ENCODE measurements around the gene UBAC2. TPM values are rescaled to one million over a fixed set of nuclear protein-coding genes. Genes with fewer than 3 reads are reported as not detected.

Gene UBAC2
- total and polyA plus RNA-seq, 11 donors = 32.6 to 66.9 (median 48.5) TPM

- no peak overlapping the region for H3K27ac ChIP-seq
- no peak for DNase-seq
- intact Hi-C loops (cut with DNase I) = no loop called here
- no peak for ATAC-seq
- no peak overlapping the region for H3K4me3 ChIP-seq
- peaks cover 0 to 42% (median 9%) of the 10 kb centered on the region in 9 donors for H3K36me3 ChIP-seq
- WGBS, 4 donors = 88 to 96% (median 93%) methylated on average over 5 of the region's 5 CpGs
- no peaks in the 10 kb centered on the region for H3K27me3 ChIP-seq
- peaks cover 0 to 8% (median 0%) of the 10 kb centered on the region in 12 donors for H3K4me1 ChIP-seq
- TF ChIP-seq POLR2A (IDR thresholded peaks at IDR 0.05) (no peak), CTCF (IDR thresholded peaks at IDR 0.05) (no peak)
- H3K9me3 ChIP-seq = no peaks in the 10 kb centered on the region
Measured at GRCh38 chr13:99331881-99332293, 131.2 kb downstream of the UBAC2 start.

- H3K9me3 ChIP-seq = no peaks in the 10 kb centered on the region
- TF ChIP-seq CTCF (IDR thresholded peaks at IDR 0.05) = no peak
- TF ChIP-seq POLR2A (IDR thresholded peaks at IDR 0.05) = no peak
- H3K4me3 ChIP-seq = no peak overlapping the region
- no peak overlapping the region for H3K27ac ChIP-seq
- no peak for DNase-seq
- H3K36me3 ChIP-seq = peaks cover 0 to 41% (median 9%) of the 10 kb centered on the region in 9 donors
- ATAC-seq = no peak
- intact Hi-C loops (cut with DNase I) = no loop called here
- WGBS, 4 donors = 86 to 94% (median 89%) methylated on average over 9 of the region's 9 CpGs
- peaks cover 0 to 8% (median 0%) of the 10 kb centered on the region in 12 donors for H3K4me1 ChIP-seq
- H3K27me3 ChIP-seq = no peaks in the 10 kb centered on the region
Measured at GRCh38 chr13:99332456-99332855, 131.8 kb downstream of the UBAC2 start.

- TF ChIP-seq CTCF (IDR thresholded peaks at IDR 0.05) (no peak), POLR2A (IDR thresholded peaks at IDR 0.05) (no peak)
- Histone ChIP-seq H3K27ac (no peak overlapping the region), H3K27me3 (no peaks in the 10 kb centered on the region), H3K4me3 (no peak overlapping the region), H3K9me3 (no peaks in the 10 kb centered on the region), H3K4me1 (peaks cover 0 to 17% (median 0%) of the 10 kb centered on the region in 12 donors), H3K36me3 (peaks cover 0 to 27% (median 4%) of the 10 kb centered on the region in 9 donors)
- DNase-seq (no peak), ATAC-seq (no peak)
- WGBS, 4 donors = 92 to 98% (median 95%) methylated on average over 3 of the region's 3 CpGs
- intact Hi-C loops (cut with DNase I) = no loop called here
Measured at GRCh38 chr13:99334221-99334620, 133.6 kb downstream of the UBAC2 start.

- no peaks in the 10 kb centered on the region for H3K27me3 ChIP-seq
- TF ChIP-seq POLR2A (IDR thresholded peaks at IDR 0.05) (no peak), CTCF (IDR thresholded peaks at IDR 0.05) (no peak)
Measured at GRCh38 chr13:99335087-99335486, 134.4 kb downstream of the UBAC2 start.

More at GRCh38 chr13:99335087-99335486, 134.4 kb downstream of the UBAC2 start:
- Histone ChIP-seq H3K4me3 (no peak overlapping the region), H3K27ac (no peak overlapping the region), H3K4me1 (peaks cover 0 to 26% (median 0%) of the 10 kb centered on the region in 12 donors), H3K36me3 (peaks cover 0 to 21% (median 4%) of the 10 kb centered on the region in 9 donors), H3K9me3 (no peaks in the 10 kb centered on the region)
- WGBS, 4 donors = 94 to 99% (median 98%) methylated on average over 2 of the region's 2 CpGs
- intact Hi-C loops (cut with DNase I) = no loop called here
- DNase-seq (no peak), ATAC-seq (no peak)

Data from heart left ventricle (tissue), 16 donors.